CD4-positive, alpha-beta T cell treated with Interleukin-1 beta for 1 hour (primary cell): ENCODE data around the gene VCL.
"Not testable (repeated sequence)": the region's sequence is repeated elsewhere in the genome, so short reads cannot be mapped to it uniquely, and the experiment has no call there.

ENCODE experiments used
- DNase-seq, 2 donors: peaks; one replicate each; pipeline ENCODE4 v3.0.0-alpha.2; 2020 to 2022

VCL gene

DNA sequence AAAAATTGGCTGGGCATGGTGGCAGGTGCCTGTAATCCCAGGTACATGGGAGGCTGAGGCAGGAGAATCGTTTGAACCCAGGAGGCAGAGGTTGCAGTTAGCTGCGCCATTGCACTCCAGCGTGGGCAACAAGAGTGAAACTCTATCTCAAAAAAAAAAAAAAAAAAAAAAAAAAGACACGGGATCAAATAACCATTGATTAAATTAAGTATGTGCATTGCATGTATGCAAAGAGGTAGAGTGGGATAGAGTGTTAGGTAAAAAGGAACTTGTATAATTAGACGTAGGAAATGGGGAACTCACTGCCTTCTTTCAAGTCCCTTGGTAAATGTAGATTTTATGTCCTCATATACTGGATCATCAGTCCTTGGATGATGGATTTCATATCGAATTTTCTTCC, 13.1 kb downstream of the VCL start:
- no peak for DNase-seq

- no peak for DNase-seq
Measured at GRCh38 chr10:74011770-74012169, 13.9 kb downstream of the VCL start.

DNA sequence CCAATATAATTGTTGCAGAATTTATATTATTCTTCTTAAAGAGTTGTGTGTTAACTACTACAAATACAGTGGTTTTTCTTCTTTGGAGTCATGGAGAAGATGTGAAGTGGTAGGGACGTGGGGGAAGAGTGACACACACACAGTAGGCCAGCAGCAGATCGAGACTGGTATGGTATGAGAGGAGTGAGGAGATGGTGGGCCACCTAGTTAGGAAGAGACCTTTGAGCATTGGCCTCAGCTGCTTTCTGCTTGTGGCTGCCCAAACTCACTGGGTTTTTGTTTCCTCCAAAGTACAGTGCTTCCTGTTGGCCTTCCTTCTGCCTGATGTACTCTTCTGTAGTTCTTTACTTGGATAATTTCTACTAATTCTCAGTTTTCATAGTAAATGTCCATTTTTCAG, 14.6 kb downstream of the VCL start:
- no peak for DNase-seq

DNA sequence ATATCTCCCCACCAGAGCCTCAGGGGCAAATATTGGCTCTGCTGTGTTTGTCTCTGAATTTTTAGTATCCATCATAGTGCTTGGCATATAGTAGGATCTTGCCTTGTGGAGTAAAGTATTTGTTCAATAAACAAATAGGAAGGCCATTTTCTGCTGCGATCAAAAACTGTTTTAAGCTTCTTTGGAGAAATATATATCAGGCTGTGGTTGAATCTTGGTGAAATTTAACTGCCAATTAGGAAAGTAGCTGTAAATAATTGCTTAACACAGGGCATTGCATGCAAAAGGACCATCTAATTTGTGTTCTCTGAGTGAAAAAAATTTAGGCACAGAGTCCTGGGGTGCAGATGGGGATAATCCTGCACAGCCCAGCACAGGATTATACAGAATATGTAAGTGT, 15.1 kb downstream of the VCL start:
- no peak for DNase-seq

DNA sequence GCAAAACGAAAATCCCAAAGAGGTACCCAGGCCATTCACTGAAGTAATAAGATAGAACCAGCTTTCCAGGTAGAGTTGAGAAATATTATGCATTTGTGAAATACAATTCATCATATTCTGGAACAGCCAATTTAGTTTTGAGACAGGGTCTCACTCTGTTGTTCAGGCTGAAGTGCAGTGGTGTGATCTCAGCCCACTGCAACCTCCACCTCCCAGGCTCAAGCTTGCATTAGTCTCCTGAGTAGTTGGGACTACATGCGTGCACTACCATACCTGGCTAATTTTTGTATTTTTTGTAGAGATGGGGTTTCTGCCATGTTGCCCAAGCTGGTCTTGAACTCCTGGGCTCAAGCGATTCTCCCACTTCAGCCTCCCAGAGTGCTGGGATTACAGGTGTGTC, 16.7 kb downstream of the VCL start:
- DNase-seq = not testable (repeated sequence)

GRCh38 chr10:74018241-74018640, 20.3 kb downstream of the VCL start:
- no peak for DNase-seq

DNA sequence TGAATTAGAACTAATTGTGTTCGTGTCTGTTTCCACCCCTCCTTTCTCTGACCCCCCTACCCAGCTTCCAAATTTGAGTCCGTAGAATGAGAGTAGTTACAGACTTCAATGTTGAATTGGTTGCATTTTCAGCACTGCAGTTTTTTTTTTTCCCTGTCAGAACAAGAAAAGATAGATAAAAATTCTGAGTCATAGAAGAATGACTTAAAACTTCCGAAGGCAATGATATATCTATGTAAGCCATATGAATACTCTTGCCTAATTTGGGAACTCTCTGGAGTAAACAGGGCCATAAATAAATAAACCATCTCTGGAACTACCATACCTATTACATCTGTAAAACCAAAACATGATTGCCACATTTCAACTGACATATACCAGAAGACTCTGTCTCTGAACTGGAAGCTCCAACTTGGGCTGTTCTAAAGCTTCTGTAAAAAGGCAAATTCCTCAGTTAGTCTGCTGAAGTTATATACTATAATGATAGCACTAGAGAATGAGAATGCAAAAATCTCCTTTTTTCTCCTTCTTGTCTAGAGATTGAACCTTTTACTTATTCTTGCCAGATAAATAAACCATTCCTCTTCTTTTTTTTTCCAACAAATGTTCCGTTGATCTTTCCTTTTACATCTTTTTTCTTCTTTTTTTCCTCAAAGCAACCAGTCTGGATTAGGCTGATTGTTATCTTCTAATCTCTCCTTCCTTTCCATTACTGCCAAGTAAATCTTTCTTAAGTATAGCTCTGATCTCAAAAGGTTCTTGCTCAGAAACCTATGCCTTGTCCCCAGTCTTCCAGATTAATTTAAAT, 23.5 kb downstream of the VCL start:
- no peak for DNase-seq

DNA sequence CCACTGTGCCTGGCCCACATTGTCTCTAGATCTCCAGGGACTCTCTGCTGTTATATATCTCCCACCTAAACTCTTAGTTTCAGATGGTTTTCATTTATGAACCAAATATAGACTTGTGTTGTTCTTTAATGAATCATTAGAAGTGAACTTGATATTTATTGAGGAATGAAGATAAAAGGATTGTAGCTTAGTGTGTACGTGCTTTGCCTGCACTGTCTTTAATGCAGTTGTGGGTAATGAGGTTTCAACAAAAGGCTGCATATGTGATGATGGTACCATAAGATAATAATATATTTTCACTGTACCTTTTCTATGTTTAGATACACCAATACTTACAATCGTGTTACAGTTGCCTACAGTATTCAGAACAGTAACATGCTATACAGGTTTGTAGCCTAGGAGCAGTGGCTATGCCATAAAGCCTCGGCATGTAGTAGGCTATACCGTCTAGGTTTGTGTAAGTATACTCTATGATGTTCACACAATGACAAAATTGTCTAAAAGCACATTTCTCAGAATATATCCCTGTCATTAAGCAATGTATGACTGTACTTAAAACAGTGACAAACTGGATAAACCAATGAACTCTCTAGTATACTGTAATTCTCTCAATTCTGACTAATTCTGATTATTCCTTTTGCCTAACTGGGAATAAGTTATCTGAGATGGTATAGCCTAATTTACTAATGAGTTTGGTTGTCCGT, 25.2 kb downstream of the VCL start:
- DNase-seq = no peak

DNA sequence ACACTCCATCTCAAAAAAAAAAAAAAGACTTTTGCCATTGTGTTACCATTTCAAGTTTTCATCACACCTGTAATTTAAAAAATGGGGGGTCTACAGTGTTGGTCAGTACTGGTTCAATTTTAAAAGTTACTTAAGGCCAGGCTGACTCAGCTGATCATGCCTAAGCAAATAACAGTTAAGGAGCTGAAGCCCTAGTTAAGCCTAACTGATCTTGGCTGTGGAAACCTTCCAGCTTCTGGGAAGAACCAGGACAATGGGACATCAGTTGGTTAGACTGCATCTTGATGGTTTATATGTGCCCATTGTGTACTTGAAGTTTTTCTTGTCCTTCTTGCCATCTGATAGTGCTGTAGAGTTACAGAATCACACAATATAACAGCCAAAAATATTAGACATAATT, 26.7 kb downstream of the VCL start:
- DNase-seq = no peak

GRCh38 chr10:74025380-74025978, 27.6 kb downstream of the VCL start:
- DNase-seq = no peak

DNA sequence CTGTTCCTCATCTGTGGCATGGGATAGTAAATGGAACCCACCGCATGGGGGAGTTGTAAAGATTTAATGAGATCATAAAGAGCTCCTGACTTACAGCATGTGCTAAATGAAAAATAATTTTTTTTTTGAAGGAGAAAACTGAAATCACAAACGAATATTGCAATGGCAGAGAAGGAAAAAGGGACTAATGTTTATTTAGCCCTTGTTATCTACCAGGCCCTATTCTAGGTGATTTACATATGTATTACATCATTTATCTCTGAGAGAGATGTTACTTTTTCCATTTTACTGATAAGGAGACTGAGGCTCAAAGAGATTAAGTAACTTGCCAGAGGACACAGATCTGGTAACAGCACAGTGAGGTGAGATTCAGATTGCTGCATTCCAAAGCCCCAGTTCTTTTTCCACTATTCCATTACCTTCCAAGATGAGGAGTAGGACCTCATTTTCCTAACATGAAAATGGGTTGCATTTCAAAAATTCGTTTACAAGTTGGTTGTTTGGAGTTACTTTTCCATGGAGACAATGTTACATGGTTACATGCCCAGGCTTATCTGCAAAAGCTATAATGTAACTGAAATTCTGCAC, 28.6 kb downstream of the VCL start:
- DNase-seq = no peak

- DNase-seq = no peak
Measured at GRCh38 chr10:74027702-74028101, 29.8 kb downstream of the VCL start.

DNA sequence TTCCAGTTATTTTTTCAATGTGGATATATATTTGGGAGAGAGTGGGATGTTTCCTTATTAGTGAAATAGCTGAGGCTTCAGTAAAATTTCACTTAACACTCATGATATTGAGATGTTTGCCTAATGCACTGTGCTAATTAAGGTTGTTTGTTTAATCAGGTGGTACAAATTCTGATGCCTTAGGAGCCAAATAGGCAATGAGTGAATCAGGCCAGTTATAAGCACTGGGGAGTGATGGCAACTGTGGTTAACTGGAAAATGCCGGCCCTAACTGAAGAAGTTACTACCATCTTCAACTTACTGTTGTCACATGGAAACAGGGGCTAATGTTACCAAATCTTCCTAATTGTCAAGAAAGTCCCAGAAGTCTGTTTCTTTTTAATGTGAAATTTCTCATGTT, 32.0 kb downstream of the VCL start:
- DNase-seq = no peak

DNA sequence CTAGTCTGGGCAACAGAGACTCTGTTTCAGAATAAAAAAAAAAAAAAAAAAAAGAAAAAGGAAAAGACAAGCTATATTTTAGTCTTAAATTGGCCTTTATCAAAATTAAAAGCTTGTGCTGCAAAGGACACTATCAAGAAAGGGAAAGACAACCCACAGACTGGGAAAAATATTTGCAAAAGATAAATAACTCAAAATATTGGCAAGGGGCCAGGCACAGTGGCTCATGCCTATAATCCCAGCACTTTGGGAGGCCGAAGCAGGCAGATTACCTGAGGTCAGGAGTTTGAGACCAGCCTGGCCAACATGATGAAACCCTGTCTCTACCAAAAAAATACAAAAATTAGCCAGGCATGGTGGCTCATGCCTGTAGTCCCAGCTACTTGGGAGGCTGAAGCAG, 34.3 kb downstream of the VCL start:
- DNase-seq = not testable (repeated sequence)

- DNase-seq = no peak
Measured at GRCh38 chr10:74032900-74033655, 35.2 kb downstream of the VCL start.

- no peak for DNase-seq
Measured at GRCh38 chr10:74033702-74034101, 35.8 kb downstream of the VCL start.

- no peak for DNase-seq
Measured at GRCh38 chr10:74034301-74034700, 36.4 kb downstream of the VCL start.

DNA sequence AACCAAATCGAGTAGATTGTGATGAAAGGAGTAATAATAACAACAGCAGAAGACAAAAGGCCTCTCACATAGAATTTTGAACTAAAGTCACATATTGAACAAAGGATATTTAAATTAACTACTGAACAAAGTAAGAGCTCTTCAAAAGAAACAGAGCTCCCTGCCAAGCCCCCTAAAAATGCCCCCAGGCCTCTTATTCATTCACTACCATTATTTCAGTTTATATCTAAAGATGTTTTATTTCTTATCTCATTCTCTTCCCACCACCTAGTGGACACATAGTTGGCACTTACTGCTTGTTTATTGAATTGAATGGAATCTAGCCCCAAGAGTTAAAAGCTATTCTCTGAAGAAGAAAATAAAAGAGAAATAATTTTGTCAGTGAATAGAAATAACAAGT, 37.4 kb downstream of the VCL start:
- DNase-seq = peak in 1 of 2 donors; percentile 14

DNA sequence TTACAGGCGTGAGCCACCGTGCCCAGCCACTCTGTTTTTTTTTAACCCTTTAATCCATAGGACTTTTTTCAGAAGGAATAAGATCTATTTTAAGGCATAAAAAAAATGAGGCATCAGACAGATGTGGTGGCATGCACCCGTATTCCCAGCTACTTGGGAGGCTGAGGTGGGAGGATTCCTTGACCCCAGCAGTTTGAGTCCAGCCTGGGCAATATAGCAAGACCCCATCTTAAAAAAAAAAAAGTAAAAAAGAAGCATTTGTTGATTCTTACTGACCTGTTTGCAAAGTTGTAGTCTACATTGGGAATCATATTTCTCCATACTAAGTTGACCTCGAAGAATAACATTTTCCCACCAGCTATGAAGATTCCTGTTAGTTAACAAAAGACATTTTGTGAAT, 38.6 kb downstream of the VCL start:
- no peak for DNase-seq

- DNase-seq = no peak
Measured at GRCh38 chr10:74039561-74040145, 41.7 kb downstream of the VCL start.

DNA sequence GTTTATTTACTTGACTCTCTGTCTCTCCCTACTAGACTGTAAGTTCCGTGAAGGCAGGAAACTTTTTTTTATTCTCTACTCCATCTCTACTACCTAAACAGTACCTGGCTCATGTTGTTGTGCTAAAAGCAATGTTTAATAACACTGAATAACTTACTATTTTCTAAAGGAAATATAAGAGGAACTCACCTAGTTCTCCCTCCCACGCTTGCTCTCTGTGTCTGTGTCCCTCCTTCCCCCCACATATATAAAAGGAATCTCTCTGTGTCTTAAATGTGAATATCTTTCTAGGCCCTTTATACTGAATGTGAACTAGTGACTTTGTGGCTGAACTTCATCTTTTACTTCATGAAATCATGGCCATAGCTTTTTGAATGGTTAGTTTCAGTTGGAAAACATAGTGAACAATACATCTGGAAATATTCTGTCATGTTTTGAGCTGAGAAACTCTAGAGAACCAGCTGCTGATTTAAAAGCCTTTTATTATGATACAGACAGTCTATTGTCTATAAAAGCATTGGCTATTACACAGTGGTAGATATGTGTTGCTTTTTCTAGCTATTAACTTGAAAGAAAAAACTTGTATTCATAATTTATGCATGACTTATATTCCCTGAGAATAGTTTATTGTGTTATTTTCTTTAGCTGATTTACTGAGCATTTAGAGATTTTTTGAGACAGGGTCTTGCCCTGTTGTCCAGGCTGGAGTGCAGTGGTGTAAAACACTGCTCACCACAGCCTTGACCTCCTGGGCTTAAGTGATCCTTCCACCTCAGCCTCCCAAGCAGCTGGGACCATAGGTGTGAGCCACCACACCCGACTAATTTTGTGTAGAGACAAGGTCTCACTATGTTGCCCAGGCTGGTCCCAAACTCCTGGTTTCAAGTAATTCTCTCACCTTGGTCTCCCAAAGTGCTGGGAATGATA, 42.5 kb downstream of the VCL start:
- no peak for DNase-seq
